Osteocyte (in vitro differentiated cells): Measurements from ENCODE around the gene LRRC23. TPM values are rescaled to one million over a fixed set of nuclear protein-coding genes. Genes with fewer than 3 reads are reported as not detected.
A peak's percentile ranks its signal among the peaks of the same experiment; 100 is the strongest.

ENCODE experiments used
- DNase-seq: peaks from one replicate; pipeline ENCODE4 v3.0.0; 2021; ENCODE audit warnings: mixed read lengths; ENCODE audit not compliant: unreplicated experiment; ENCODE audit errors: extremely low spot score
- H3K27ac Mint-ChIP-seq: one replicate; pipeline ENCODE4 v1.8.0; 2021; ENCODE audit warnings: mild to moderate bottlenecking, mixed read lengths; ENCODE audit not compliant: unreplicated experiment
- H3K27me3 Mint-ChIP-seq: one replicate; pipeline ENCODE4 v1.8.0; 2021; ENCODE audit warnings: mixed read lengths; ENCODE audit not compliant: unreplicated experiment
- H3K36me3 Mint-ChIP-seq: one replicate; pipeline ENCODE4 v1.8.0; 2021; ENCODE audit warnings: mixed read lengths; ENCODE audit not compliant: unreplicated experiment
- H3K4me1 Mint-ChIP-seq: one replicate; pipeline ENCODE4 v1.8.0; 2021; ENCODE audit warnings: mixed read lengths; ENCODE audit not compliant: unreplicated experiment
- H3K4me3 Mint-ChIP-seq: one replicate; pipeline ENCODE4 v1.8.0; 2021; ENCODE audit warnings: mild to moderate bottlenecking, moderate library complexity, mixed read lengths; ENCODE audit not compliant: unreplicated experiment
- H3K9me3 Mint-ChIP-seq: one replicate; pipeline ENCODE4 v1.8.0; 2021; ENCODE audit warnings: mixed read lengths; ENCODE audit not compliant: unreplicated experiment
- total RNA-seq: library from RNA; stranded (reverse); gene quantifications from 2 replicates; pipeline ENCODE4 v1.2.1, GENCODE V29; 2021
- TF ChIP-seq, protein P1 (sequence below): fragments of 200-600 bp; sonication (generic); IDR thresholded peaks from 2 replicates; pipeline ENCODE4 v1.5.0; 2021; ENCODE audit warnings: antibody characterized with exemption, mild to moderate bottlenecking, moderate library complexity

Gene LRRC23
- total RNA-seq, 1 donor from 2014 or later = 11.3 TPM

DNA sequence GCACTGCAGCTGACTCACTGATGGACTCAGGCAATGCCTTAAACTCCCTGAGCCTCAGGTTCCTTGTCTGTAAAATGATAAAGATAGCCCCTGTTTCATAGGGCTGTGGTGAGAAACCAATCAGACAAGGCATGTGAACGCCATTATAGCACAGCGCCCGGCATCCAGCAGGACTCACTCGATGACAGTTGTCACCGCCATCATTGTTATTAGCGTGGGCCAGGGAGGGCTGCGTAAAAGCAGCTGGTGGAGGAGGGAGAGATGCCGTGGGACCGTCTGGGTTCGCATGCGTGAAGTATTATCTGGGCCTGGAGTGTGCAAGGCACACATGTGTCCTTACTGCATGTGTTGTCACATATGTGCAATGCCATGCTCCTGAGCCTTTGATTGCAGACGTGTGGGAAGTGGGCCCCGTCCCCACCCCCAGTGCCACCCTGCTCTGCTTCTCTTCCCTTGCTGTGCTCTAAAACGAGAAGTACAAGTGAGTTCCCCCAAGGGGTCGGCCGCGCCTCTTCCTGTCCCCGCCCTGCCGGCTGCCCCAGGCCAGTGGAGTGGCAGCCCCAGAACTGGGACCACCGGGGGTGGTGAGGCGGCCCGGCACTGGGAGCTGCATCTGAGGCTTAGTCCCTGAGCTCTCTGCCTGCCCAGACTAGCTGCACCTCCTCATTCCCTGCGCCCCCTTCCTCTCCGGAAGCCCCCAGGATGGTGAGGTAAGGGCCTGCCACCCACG, 46.4 kb downstream of the LRRC23 start, which contains the start of gene PTPN6:
Gene PTPN6 (plus strand): TSS at position 546 of the 730 bp plus-strand sequence. CDS start 157 bp downstream, at position 703.
- TF ChIP-seq, protein P1, sequence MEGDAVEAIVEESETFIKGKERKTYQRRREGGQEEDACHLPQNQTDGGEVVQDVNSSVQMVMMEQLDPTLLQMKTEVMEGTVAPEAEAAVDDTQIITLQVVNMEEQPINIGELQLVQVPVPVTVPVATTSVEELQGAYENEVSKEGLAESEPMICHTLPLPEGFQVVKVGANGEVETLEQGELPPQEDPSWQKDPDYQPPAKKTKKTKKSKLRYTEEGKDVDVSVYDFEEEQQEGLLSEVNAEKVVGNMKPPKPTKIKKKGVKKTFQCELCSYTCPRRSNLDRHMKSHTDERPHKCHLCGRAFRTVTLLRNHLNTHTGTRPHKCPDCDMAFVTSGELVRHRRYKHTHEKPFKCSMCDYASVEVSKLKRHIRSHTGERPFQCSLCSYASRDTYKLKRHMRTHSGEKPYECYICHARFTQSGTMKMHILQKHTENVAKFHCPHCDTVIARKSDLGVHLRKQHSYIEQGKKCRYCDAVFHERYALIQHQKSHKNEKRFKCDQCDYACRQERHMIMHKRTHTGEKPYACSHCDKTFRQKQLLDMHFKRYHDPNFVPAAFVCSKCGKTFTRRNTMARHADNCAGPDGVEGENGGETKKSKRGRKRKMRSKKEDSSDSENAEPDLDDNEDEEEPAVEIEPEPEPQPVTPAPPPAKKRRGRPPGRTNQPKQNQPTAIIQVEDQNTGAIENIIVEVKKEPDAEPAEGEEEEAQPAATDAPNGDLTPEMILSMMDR = no peak
- Mint-ChIP-seq H3K9me3 (no peaks in the 10 kb centered on the region), H3K36me3 (peaks cover 9% of the 10 kb centered on the region), H3K27ac (no peak within 1 kb of the TSS), H3K4me3 (no peak within 1 kb of the TSS), H3K4me1 (peaks cover 27% of the 10 kb centered on the region), H3K27me3 (no peaks in the 10 kb centered on the region)
- DNase-seq = no peak

DNA sequence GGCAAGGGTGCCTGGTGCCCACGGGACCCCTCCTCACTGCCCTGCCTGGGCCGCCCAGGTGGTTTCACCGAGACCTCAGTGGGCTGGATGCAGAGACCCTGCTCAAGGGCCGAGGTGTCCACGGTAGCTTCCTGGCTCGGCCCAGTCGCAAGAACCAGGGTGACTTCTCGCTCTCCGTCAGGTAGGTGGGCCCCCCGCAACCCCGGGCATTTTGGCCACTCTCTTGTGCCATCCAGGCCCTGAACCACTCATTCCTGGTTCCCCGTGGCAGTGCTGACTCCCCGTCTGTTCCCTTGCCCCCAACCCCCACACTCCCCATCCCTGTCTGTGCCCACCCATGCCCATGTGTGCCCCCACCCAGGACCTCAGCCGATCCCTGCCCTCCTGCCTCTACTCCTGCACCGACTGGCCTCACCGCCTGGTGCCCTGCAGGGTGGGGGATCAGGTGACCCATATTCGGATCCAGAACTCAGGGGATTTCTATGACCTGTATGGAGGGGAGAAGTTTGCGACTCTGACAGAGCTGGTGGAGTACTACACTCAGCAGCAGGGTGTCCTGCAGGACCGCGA, 47.0 kb downstream of the LRRC23 start:
- H3K4me1 Mint-ChIP-seq = peaks cover 27% of the 10 kb centered on the region
- H3K27me3 Mint-ChIP-seq = no peaks in the 10 kb centered on the region
- no peak overlapping the region for H3K4me3 Mint-ChIP-seq
- H3K27ac Mint-ChIP-seq = no peak overlapping the region
- no peaks in the 10 kb centered on the region for H3K9me3 Mint-ChIP-seq
- DNase-seq = no peak
- TF ChIP-seq, protein P1 = no peak
- H3K36me3 Mint-ChIP-seq = peaks cover 9% of the 10 kb centered on the region

DNA sequence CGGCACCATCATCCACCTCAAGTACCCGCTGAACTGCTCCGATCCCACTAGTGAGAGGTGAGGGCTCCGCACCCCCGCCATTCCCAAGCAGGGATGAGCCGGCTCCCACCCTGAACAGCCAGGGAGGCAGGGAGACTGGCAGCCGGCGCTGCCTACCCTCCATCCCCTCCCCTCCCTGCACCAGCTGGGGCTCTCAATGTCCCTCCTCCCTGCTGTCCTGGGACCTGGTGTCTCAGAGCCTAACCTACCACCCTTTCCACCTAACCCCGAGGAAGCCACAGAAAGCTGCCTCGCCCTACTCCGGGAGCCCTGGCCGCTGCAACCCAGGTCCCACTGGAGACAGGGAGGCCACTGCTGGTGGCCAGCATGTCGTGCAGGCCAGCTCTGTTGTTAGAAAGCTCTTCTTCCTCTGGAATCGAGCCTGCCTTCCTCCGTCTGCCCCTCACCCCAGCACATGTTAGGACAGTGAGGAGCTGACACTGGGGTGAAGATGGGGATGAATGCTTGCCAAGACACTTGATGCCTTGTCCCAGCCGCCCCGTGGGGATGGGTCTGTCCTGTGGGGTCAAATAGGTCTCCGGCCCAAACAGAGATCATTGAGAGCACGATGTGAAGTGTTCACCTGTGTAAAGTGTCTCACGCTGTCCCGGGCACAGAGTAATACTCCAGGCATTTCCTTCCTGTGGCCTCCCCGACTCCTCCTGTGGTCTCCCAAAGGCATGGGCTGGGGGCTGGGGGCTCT, 47.7 kb downstream of the LRRC23 start:
- Mint-ChIP-seq H3K9me3 (no peaks in the 10 kb centered on the region), H3K27ac (no peak overlapping the region)

DNA sequence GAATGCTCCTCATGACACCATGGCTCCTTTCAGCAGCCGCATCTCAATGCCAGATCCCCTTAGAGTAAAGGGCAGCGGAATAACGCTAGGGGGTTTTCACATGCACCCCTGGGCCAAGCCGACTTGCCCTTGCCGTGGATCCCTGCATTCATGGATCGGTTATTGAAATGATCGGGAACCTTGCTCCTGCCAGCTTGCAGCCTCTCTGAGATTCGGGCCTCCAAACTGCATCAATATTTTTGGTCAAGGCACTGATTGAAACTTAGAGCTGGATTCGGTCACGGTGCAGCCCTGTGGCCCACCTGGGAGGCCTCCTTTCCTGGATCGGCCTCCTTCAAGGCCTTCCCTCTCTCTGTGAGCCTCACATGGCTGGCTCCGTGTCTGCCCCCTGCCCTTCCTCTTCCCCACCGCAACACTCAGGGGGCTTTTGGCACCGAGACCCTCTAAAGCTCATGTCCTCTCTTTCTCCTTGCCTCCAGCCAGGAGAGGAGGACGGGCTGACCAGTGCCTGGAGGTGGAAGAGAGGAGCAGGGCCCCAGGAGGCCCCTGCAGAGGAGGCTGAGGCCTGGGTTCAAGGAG, 48.3 kb downstream of the LRRC23 start:
- no peaks in the 10 kb centered on the region for H3K9me3 Mint-ChIP-seq
- H3K36me3 Mint-ChIP-seq = no peaks in the 10 kb centered on the region
- H3K27me3 Mint-ChIP-seq = no peaks in the 10 kb centered on the region
- peak overlapping the region; percentile 90 for H3K27ac Mint-ChIP-seq
- no peak for DNase-seq
- TF ChIP-seq, protein P1 = no peak
- no peak overlapping the region for H3K4me3 Mint-ChIP-seq
- peaks cover 23% of the 10 kb centered on the region for H3K4me1 Mint-ChIP-seq

More for the DNA sequence above, 47.7 kb downstream of the LRRC23 start:
- Mint-ChIP-seq H3K27me3 (no peaks in the 10 kb centered on the region), H3K4me1 (peaks cover 23% of the 10 kb centered on the region), H3K4me3 (no peak overlapping the region), H3K36me3 (peaks cover 4% of the 10 kb centered on the region)
- no peak for DNase-seq
- TF ChIP-seq, protein P1 = no peak
